ENCODE data around the gene TMEM269.

DNA sequence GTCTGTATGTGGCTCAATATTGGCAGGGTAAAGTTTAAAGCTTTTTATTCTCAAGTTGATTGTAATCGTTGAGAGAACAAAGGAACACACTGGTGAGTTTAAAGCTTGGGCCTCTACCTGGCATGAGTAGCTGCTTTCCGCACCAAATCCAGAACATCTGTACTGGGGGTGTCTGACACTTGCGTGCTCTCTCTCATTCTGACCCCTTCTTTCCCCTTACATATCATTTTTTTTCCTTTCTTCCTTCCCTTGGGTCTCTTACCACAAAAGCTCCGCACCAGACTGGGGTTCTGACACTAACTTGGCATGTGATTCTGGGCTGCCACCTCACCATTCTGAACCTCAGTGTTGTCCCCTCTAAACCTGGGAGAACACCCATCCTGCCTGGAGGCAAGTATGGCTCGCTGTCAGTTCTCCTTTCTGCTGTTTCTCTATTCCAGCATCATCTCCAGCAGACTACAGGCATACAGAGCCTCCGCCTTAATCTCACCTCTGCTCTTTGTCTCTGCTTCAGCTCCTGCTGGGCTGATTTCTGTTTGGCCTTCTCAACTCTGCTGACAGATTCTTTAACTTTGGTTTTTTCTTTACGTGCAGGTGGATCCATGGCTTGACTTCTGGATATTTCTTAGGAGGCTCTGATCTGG, 31.3 kb downstream of the TMEM269 start:
- TF ChIP-seq, protein P1, sequence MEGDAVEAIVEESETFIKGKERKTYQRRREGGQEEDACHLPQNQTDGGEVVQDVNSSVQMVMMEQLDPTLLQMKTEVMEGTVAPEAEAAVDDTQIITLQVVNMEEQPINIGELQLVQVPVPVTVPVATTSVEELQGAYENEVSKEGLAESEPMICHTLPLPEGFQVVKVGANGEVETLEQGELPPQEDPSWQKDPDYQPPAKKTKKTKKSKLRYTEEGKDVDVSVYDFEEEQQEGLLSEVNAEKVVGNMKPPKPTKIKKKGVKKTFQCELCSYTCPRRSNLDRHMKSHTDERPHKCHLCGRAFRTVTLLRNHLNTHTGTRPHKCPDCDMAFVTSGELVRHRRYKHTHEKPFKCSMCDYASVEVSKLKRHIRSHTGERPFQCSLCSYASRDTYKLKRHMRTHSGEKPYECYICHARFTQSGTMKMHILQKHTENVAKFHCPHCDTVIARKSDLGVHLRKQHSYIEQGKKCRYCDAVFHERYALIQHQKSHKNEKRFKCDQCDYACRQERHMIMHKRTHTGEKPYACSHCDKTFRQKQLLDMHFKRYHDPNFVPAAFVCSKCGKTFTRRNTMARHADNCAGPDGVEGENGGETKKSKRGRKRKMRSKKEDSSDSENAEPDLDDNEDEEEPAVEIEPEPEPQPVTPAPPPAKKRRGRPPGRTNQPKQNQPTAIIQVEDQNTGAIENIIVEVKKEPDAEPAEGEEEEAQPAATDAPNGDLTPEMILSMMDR (IDR thresholded peaks at IDR 0.05) = no peak
- no peak for TF ChIP-seq POLR2AphosphoS5 (IDR thresholded peaks at IDR 0.05)
- no peak for TF ChIP-seq POLR2A (IDR thresholded peaks at IDR 0.05)
- no peak for TF ChIP-seq EP300 (IDR thresholded peaks at IDR 0.05)

Data from stomach (tissue), 4 donors.